Stomach (tissue), 4 donors: ENCODE measurements around the gene OR51L1.

ENCODE experiments used
- EP300 ChIP-seq: sonication (generic); formaldehyde crosslinking; IDR thresholded peaks from one replicate; pipeline ENCODE4 v1.6.1; 2017; ENCODE audit warnings: antibody characterized with exemption
- POLR2AphosphoS5 ChIP-seq, 3 donors: sonication (generic); formaldehyde crosslinking; IDR thresholded peaks; one replicate each; pipeline ENCODE4 v1.6.1; 2016; ENCODE audit warnings: antibody characterized with exemption in 3 of 3
- TF ChIP-seq, protein P1 (sequence below), 7 experiments: fragments of 450-650 bp in 4 of 7; fragments of 200-600 bp in 3 of 7; sonication (generic) in 3 of 7; IDR thresholded peaks; one replicate each; pipeline ENCODE4 v1.5.1; 2016 to 2019; ENCODE audit warnings: antibody characterized with exemption in 7 of 7, control low read depth in 2 of 7, mild to moderate bottlenecking in 1 of 7

- TF ChIP-seq, protein P1, sequence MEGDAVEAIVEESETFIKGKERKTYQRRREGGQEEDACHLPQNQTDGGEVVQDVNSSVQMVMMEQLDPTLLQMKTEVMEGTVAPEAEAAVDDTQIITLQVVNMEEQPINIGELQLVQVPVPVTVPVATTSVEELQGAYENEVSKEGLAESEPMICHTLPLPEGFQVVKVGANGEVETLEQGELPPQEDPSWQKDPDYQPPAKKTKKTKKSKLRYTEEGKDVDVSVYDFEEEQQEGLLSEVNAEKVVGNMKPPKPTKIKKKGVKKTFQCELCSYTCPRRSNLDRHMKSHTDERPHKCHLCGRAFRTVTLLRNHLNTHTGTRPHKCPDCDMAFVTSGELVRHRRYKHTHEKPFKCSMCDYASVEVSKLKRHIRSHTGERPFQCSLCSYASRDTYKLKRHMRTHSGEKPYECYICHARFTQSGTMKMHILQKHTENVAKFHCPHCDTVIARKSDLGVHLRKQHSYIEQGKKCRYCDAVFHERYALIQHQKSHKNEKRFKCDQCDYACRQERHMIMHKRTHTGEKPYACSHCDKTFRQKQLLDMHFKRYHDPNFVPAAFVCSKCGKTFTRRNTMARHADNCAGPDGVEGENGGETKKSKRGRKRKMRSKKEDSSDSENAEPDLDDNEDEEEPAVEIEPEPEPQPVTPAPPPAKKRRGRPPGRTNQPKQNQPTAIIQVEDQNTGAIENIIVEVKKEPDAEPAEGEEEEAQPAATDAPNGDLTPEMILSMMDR (IDR thresholded peaks at IDR 0.05) = no peak
- TF ChIP-seq EP300 (no peak), POLR2AphosphoS5 (IDR thresholded peaks at IDR 0.05) (no peak)
These were observed 12.0 kb upstream of the OR51L1 start for GRCh38 chr11:4982678-4983077.
